ENCODE data around the gene ABR.
A peak's percentile ranks its signal among the peaks of the same experiment; 100 is the strongest.
"Not testable (repeated sequence)": the region's sequence is repeated elsewhere in the genome, so short reads cannot be mapped to it uniquely, and the experiment has no call there.

The ABR gene

GRCh38 chr17:1073963-1074625, 105.7 kb downstream of the ABR start:
- not testable (repeated sequence) for DNase-seq (ENCODE audit: low spot score)

GRCh38 chr17:1073241-1073962, 106.4 kb downstream of the ABR start:
- DNase-seq (ENCODE audit: low spot score): no peak

DNA sequence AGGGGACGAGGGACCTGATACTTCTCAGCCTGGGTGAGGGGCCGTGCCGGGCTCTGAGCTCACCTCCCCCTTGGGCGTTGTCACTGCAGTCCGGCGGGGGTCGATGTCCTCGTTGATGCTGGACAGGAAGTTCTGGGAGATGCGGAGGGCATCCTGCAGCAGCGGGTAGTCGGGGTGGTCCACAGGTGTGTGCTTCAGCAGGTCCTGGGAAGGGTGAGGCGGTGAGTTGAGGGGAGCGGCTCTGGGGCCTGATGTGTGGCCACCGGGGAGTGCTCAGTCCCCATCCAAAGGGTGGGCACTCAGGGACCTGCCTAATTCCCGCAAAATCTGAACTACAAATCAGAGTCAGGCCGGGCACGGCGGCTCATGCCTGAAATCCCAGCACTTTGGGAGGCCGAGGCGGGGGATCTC, 107.2 kb downstream of the ABR start:
- DNase-seq (ENCODE audit: low spot score): no peak

DNA sequence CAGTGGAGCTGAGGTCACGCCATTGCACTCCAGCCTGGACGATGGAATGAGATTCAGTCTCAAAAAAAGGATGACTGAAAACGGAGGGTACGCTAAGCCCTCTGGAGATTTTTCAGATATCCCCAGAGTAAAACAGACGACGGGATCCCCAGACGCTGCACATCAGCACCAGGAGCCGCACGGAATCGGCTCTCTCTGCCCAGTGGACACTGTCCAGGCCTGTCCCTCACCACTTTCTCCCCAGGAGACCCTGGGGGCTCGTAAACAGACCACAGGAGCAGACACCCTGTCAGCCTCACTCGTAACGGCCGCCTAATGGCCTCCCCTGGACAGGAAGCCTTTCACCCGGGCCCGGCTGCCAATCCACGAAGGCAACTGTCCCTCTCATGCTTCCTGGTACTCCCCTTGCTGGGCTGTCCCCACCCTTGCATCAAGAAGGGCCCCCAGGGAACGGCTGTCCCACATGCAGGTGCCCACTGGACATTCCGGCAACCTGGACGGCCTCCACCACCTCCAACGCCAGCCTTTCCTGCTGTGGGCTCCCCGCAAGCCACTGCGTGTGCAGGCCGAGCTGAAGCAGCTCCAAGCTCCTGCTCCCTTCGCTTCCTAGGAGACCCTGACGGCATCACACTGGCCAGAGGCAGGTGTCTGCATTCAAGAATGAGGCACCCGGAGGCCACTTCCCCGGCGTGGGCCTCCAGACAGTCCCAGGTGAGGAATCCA, 108.5 kb downstream of the ABR start:
- no peak for DNase-seq (ENCODE audit: low spot score)

DNA sequence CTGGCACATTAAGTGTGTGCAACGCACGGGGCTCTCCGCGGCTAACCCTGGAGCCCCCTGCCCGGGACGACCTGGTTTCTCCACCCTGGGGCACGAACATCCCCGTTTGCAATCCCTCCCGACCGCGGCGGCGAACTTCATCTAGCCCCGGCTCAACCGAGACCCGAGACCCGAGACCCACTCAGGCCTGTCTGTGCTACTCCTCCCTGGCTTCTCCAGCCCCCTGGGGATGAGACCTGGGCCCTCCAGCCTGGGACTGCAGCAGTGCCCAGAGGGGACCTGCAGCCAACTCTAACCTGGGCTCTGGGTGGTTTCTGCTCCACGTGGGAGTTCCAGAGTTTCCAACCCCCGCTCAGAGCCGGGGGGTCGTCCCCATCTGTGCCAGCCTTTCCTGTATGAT, 109.4 kb downstream of the ABR start:
- DNase-seq (ENCODE audit: low spot score): no peak

DNA sequence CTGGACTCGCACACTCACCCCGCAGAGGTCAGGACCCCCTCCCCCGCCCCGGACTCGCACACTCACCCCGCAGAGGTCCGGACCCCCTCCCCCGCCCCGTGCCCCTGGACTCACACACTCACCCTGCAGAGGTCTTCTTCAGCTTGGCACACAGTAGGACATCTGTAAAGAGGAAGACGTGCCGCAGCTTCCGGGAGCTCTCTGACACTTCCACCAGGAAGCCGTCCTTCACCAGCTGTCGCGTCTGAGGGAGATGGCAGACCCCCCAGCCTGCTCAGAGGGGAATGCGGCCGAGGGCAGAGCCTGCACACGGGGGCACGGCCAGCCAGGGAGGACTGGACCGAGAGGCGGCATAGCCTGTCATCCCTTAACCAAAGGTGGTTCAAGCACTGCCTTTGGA, 109.9 kb downstream of the ABR start:
- no peak for DNase-seq (ENCODE audit: low spot score)

DNA sequence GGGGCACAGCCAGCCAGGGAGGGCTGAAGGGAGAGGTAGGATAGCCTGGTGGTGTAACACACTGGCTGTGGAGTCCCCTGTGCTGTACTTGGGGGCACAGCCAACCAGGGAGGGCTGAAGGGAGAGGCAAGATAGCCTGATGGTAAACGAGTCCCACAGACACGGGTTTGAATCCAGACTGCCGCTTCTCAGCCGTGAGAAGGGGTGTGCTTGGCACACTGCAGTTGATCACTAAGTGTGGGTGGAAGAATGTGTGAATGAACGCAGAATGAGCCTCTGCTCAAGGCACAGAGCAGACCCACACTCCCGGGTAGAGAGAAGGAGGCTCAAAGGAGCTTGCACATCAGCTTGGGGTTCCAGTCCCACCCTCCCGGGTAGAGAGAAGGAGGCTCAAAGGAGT, 111.4 kb downstream of the ABR start:
- no peak for DNase-seq (ENCODE audit: low spot score)

DNA sequence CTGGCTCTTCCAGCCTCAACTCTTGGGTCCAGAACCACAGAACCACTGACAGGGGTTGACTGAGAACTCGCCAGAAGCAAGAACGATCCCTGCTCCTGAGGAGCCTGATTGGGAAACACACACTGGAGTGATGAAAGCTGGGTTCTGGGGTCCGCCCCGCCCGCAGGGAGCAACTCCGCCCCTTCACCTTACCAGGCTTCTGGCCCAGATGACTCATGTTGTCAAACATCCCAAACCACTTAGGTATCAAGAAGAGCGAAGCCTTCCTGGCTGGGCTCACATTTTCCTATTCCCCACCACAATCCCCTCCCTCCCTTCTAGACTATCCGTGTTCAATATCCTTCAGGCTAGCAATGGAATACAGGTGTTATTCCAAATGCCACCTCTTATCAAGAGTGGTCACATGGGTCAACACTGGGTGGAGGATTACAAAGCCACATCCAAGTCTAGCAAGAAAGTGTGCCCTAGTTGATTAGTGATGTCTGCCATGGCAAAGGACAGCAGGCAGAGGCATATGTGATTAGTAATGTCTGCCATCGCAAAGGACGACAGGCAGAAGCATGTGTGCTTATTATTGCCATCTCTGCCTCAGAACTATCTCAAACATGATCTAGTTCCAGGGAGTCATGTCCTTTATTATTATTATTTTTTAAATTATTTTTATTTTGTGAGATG, 112.4 kb downstream of the ABR start:
- no peak for DNase-seq (ENCODE audit: low spot score)

DNA sequence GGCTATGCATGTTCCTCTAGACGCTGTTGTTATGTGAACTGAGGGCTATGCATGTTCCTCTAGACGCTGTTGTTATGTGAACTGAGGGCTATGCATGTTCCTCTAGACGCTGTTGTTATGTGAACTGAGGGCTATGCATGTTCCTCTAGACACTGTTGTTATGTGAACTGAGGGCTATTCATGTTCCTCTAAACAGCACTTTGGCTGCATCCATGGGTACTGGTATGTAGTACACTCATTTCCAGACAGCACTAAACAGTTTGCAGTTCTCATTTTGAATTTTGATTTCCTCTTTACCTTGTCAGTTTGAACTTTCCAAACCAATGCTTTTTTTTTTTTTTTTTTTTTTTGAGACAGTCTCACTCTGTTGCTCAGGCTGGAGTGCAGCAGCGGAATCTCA, 114.4 kb downstream of the ABR start:
- not testable (repeated sequence) for DNase-seq (ENCODE audit: low spot score)

DNA sequence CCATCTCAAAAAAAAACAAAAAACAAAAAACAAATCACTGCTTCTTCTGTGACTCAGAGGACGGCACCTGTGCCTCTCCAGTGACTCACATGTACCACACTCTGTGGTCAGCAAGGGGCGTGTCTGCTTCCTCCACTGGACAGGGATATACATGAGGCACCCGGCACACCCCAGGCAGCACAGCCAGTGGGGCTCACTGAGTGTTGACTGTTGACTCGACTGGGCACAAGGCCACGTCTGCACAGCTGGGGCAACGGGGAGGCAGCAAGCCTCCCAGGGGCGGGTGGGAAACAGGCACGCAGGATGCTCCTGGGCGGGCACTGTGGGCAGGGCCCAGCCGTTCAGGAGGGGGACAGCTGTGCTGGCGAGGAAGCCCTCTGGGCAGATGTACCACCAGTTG, 118.8 kb downstream of the ABR start:
- no peak for DNase-seq (ENCODE audit: low spot score)

GRCh38 chr17:1059131-1059795, 120.5 kb downstream of the ABR start:
- no peak for DNase-seq (ENCODE audit: low spot score)

- DNase-seq (ENCODE audit: low spot score): no peak
Observed at GRCh38 chr17:1058423-1059130, 121.2 kb downstream of the ABR start.

- DNase-seq (ENCODE audit: low spot score): no peak
Observed at GRCh38 chr17:1056761-1057160, 123.0 kb downstream of the ABR start.

DNA sequence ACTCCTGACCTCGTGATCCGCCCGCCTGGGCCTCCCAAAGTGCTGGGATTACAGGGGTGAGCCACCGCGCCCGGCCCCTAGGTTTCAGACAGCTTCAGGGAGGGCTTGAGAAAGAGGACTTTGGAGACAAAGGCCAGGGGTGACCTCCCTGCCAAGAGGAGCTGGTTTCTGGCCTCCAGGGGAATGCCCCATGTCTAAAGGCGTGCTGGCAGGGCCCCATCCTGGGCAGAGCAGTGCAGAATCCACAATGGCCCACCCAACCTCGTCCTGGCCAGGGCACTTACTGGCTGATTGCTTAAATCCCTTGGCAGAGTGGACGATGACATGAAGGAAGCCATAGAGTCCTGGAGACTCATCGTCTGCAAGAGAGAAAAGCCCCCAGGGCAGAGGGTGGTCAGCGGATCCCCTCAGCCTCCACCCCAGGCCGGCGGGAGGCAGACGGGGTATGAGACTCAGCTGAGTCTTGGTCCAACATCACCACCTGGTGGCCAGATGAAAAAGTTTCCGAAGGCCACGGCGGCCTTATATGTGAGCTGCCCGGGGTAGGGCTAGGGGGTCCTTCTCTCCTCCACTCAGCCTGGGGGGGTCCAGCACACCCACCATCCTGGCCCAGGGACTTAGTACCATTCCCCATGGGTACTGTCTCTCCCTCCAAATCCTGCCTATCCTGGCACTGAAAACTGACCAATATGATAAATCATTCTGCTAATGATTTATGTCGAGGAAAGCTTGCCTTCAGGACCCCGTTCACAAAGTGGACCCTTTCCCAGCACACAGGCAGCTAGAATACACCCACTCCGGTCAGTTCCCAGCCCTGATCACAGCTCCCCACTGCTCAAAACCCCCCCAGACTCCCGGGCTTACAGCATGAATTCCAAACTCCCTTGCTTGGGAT, 123.8 kb downstream of the ABR start:
- DNase-seq (ENCODE audit: low spot score): peak; percentile 74

GRCh38 chr17:1055231-1055630, 124.5 kb downstream of the ABR start:
- DNase-seq (ENCODE audit: low spot score): no peak

DNA sequence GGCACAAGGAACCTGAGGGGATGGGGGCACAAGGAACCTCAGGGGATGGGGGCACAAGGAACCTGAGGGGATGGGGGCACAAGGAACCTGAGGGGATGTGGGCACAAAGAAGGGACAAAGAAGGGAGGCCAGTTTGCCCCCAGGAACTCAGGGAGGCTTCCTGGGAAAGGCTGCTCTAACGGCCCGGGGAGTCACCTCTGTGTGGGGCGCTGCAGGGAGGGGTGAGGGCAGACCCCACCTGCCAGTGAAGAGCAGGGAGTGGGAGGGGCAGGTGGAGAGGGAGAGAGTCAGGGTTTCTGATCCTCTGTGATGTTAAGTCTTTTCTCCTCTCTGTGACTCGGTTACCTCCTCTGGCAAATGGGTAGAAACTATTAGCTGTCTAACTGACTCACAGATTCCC, 125.1 kb downstream of the ABR start:
- no peak for DNase-seq (ENCODE audit: low spot score)

DNA sequence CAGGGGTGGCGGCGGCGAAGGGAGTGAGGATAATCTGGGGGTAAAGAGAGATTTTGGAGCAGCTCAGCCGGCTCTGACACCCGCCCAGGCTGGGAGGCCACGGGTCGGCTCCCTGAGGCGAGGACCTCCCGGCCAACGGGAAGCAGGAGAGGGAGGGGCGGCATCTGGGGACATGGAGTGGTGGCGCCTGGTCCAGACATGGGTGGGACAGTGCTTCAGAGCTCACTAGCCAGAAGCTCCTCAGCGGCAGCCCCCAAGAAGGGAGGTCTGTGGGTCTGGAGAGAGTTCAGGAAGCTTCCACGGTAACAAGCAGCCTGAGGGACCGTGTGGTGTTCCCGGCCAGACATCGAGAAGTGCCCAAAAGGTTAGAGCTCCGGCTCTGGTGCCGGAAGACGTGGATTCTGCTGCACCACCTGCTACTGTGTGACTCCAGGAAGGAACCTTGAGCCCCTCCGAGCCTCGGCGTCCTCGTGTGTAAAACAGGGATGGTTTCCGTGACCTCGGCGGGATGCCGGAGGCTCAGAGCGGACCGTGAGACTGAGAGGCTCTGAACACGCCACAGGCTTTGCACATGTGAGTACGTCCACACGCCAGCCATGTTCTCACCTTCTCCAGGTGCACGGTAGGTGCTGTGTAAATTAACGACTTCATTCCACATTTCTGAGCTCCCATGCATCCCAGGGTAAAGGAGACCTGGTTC, 126.0 kb downstream of the ABR start:
- no peak for DNase-seq (ENCODE audit: low spot score)

DNA sequence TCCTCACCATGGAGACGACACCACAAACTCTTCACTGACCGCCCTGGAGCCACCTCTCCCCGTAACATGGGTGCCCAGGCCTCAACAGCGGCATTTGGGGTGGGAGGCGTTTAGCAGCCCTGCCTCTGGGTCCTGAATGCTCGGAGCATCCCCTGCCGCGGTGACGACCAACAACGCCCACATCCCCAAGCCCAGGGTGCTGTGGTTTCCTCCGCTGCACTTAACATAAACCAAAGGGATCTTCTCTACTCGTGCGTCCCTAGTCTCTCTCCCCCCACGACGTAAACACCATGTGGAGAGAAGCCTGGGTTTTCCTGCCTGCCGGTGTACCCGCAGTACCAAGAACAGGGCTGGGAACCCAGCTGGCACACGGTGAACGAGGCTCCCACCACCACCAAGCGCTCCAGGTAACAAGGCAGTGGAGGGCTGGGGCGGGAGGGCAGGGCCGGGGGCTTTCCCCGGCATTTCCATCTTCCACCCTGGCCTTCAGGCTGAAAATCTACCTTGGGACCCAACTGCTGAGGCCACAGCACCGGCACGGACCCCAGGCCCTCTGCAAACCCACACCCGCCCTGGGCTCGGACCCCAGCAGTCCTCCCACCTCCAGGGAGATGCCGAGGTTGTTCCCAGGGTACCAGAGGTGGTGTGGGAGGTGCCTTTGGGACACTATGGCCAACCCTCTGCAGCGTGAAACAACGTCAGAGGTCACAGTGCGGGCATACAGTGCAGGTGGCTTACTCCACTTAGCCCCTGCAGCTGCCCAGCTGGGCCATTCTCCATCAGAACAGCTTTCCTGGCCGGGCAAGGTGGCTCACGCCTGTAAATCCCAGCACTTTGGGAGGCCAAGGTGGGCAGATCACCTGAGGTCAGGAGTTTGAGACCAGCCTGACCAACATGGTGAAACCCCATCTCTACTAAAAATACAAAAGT, 128.5 kb downstream of the ABR start:
- no peak for DNase-seq (ENCODE audit: low spot score)
